Smooth muscle cell of the brain vasculature (primary cell): ENCODE measurements around the gene FRMD4A.
"Not testable (repeated sequence)": the region's sequence is repeated elsewhere in the genome, so short reads cannot be mapped to it uniquely, and the experiment has no call there.

ENCODE experiments used
- DNase-seq: peaks from one replicate; pipeline ENCODE4 v3.0.0-alpha.2; 2012; ENCODE audit warnings: low read depth, low spot score

Gene FRMD4A

DNA sequence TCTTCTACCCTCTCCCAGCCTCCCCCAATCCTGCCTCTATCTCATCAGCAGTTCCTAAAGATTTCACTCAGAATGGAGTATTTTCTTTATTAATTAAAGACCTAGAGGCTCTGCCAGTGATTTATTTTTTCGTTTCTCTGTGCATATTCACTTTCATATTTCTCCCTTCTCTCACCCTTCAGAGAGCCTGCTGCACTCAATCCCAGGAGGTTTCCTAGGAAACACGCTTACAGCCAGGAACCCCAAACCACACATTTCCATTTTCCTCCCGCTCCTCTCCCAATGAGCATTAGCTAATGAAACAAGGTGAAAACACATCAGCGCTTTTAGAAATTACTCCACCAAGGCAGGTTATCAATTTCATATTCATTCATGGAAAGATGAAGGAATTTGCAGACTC, 180.2 kb downstream of the FRMD4A start:
- no peak for DNase-seq

DNA sequence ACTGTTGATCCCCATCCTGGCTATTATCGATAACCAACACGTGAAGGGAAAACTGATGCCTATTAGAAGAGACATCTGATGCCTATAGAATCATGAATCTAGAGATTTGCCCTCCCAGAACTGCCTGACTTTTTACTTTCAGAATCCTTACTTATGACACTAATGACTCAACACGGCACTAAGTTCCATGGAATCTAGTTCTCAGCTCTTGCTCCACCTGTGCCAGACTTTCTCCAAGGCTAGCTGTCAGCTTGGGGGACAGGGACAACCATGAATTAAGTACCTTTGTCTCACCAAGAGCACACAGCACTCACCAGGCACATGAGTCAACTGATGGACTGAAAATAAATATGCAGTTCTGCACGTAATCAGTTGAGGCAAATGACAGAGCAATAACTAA, 184.2 kb downstream of the FRMD4A start:
- no peak for DNase-seq

DNA sequence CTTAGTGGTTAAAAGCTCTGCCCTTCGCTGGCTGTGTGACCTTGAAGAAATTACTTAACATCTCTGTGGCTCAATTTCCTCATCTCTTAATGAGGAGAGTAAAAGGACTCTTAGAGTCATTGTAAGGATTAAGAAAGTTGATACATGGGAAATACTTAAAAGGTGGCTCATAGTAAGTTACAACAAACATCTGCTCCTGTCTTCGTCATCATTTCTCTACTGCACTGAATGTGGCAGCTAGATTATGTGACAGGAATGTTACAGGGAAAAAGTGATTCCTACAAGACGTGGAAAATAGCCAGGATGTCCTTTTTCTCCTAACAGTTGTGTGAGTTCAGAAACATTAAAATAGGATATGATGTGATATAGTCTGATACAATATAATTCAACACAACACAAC, 184.7 kb downstream of the FRMD4A start:
- no peak for DNase-seq

DNA sequence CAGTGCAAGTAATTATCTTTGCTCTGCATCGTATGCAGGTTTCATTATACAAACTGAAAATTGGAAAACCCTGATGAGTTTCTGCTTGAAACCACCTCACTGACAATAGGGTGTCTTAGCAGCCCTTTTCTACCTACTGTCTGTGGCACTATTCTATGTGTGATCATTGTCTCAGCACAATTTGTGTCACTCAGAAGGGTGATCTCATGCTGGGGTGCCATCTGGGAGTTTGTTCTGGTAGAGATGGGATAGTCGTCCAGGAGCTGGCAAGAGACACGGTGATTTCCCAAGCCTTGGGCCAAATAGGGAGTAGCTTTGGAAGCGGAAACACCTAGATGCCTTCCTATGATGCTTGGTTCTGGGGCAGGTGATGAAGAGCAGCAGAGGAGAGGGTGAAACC, 186.3 kb downstream of the FRMD4A start:
- no peak for DNase-seq

DNA sequence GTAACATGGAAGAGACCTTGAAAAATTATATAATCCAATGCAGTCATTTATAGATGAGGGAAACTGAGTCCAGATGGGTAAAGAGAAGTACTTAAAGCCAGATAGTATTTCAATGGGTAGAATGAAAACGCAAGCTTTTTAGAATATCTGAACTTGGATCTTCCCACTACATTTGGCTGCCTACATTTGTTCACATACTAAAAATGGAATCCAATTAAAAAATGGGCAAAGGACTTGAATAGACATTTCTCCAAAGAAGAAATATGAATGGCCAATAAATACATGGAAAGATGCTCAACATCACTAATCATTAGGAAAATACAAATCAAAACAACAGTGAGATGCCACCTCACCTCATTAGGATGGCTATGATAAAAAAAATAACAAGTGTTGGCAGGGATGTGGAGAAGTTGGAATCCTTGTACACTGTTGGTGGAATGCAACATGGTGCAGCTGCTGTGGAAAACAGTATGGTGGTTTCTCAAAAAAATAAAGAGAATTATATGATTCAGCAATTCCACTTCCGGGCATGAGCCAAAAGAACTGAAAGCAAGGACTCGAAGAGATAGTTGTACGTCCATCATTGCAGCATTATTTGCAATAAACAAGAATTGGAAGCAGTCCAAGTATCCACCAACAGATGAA, 188.0 kb downstream of the FRMD4A start:
- no peak for DNase-seq

DNA sequence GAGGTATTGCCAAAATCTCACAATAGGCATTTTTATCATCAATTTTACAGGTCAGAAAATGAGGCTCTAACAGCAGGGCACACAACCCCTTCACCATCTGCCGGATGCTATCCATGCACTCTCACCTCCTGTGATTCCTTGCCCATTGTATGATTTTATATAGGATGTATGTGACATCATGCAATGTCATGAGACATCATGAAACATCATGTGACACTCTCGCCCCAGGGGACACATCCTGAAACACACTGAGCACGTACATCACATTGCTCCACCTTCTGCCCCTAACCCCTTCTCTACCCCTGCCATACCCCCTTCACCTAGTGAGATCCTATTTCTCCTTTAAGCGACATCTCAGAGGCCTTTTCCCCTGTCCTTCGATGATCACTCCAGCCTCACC, 189.4 kb downstream of the FRMD4A start:
- DNase-seq = no peak

DNA sequence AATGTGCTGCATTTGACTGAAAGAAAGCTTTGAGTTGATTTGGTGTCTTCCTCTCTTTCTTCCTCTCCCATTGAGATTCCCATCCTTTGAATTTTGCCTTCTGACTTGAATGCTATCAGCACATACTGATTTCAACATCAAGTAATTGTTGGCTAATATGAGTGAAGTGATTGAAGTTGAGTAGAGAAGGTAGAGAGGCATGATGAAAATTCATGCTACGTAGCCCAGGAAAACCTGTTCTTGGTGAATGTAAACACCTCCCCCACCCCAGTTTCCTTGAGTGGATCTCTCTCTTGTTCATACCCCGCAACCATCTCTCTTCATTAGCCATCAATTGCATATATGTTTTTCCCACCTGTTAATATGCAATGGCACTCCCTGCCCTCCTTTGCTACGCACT, 193.3 kb downstream of the FRMD4A start:
- DNase-seq = no peak

DNA sequence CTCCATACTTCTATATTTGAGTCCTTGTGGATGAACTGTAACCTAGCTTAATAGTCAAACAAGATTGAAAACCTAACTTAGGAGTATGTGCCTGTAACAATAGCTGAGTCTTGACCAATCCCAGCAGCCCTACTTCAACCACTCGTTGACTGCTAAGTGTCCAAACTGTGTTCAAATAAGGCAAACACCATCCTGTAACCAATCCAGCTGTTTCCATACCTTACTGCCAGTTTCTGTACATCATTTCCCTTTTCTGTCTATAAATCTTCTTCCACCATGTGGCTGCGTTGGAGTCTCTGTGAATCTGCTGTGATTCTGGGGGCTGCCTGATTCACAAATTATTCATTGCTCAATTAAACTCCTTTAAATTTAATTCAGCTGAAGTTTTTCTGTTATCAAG, 195.5 kb downstream of the FRMD4A start:
- DNase-seq = not testable (repeated sequence)

DNA sequence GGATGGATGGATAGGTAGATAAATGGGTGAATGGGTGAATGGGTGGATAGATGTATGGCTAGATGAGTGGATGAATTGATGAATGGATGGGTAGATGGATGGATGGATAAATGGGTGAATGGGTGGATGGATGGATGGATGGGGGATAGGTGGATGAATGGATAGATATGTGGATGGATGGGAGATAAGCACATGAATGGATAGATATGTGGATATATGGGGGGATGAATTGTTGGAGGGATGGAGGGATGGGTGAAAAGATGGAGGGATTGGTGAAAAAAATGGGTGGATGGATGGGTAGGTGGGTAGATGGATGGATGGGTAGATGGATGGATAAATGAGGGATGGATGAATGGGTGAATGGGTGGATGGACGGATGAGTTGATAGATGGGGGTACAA, 196.4 kb downstream of the FRMD4A start:
- DNase-seq = no peak

DNA sequence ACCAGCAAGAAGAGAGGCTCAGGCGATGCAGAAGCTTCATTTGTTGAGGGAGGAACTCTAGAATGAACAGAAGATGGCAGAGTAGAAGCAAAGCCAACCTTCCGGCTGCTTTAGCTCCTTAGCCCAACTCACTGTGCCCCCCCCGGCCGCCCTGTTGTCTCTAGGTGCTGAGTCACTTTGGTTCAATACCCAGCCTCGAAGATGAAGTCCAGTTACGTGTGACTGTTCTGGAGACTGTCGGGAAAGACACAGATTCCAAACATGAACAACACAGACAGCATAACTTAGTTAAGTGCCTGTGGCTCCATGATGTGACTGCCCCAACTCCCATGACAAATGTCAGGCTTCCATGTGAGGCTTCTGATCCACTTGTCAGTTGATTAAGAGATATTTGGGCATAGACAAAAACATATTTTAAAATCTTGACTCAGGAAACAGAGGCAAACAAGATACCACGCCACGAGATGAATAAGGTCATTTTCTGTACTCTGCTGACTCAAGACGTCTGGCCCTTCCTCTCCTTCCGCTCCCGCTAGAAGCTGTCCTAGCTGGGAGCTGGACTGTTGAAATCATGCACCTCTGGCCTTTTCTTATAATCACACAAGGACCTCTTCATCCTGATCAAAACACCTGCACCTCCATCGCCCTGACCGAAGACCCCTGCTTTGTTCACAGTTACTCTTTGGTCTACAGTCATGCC, 199.3 kb downstream of the FRMD4A start:
- DNase-seq = no peak

DNA sequence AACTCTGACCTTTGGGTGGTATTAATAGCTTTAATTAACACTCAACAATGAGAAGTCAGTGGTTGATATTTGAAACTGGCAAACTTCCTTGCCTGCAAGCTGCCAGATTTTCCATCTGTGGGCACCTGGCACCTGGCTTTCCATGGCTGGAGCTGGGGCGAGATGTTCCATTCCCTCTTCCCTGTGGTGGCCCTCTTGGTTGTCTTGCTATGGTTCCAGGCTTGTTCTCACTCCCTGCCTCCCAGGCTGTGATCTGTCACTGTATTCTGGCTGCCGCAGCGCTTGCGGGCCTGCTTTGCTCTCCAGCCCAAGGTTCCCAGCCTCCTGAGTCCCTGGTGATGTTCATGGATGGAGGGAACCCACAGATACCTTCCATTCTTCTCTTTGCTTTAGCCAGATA, 201.0 kb downstream of the FRMD4A start:
- DNase-seq = no peak

DNA sequence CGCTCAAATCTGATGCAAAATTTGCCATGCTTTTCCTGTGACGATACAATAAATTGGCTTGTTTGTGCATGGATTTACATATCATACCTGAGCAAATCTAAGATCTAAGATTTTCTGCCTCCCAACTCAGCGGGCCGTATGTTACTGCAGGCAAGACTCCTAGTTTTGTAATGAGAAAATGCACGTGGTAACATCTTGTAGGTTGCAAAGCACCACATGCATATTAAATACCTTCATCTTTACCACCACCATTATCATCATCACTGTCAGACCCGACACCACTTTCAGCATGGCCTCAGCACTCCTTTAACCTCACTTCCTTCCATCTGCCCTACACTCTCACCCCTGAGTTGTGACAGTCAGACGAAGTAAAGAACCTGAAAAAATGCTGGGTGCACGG, 202.2 kb downstream of the FRMD4A start:
- no peak for DNase-seq

DNA sequence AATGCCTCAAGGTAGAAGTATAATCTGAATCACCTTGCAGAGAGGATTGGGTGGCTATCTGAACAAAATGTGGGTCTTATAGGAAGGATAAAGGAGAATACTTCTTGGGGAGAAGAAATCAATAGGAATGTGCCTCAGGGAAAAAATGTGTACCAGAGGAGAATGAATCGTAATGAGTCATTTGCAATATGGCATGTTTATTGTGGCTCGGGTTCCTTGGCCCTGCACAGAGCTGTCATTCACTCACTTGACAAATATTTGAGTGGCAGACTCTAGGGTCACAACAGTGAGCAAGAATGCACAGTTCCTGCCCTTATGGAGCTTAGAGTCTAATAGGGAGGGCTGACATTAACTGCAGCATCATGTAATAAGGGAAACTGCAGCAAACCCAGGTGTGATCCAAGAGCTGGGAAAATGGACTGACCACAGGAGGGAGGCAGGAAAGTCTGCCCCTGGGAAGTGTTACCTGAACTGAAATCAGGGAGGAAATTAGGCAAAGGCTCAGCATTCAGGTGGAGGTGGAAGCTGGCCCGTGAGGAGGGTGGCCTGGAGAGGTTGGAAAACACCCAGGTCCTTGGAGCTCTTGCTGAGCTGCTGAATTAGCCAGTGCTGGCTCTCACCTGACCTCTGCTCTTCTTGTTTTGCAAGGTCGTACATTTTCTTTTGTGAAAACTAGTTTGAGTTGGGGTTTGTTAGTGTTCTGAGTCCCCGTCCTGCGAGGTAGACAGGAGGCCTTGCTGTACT, 203.9 kb downstream of the FRMD4A start:
- no peak for DNase-seq

DNA sequence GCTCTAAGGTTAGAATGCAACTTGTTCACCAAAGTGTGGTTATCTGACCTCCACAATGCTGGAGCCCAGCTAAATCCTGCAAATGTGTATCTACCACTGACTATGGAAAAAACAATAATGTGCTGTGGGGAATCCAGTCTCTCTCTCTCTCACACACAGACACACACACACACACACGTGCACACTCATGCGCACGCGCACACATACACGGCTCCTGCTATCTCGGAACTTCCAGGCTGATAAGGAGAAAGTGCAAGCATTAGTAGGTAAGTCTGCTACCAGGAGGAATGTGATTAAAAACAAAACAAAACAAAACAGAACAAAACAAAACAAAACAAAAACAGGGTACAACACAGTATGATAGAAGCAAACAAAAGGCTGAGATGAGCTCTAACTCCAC, 205.2 kb downstream of the FRMD4A start:
- DNase-seq = no peak

DNA sequence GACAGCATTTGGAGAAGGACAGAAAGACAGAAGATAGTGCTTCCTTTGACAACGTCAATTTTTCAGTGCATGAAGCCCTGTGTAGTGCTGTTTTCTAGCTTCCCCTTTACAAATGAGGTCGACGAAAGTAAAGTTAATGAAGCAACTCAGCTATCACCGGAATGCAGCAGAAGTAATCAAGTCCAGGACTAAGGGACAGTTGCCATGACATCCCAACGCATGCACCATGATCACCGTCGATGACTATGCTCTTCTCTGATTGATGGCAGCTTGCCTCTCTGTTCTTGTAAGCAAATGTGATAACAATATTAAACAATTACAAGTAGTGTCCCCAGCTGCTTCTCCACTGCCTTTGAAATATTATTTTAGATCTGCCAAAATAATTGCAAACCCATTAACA, 205.8 kb downstream of the FRMD4A start:
- no peak for DNase-seq

DNA sequence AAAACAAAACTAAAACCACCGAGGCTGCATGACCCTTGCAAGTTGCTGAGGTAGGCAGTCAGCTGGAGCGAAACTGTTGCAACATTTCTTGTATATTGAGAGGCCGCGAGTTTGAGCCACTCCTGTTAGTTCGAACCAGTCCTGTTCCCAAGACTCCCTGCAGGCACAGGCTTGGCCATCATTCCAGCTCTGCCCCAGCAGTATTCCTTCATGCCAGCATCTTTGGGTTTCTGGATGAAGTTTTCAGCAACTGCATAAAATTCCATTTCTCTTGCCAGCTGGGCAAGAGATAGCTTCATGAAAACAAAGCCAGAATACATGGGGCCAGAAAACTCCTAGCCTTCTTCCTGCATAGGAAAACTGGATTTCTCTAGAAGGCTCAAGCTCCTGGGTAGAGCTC, 207.6 kb downstream of the FRMD4A start:
- no peak for DNase-seq

DNA sequence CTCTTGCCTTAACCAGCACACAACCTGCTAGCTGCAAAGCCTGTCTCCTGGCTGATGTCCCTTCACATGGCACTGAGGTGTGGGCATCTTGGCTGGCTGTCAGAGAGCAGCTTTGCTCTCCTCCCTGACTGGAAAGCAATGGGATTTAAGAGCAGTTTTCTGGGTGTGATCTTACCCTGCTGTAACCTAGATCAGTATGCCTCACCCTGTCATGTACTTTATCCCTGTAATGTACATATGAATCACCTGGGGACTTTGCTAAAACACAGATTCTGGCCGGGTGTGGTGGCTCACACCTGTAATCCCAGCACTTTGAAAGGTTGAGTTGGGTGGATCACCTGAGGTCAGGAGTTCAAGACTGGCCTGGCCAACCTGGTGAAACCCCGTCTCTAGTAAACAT, 209.9 kb downstream of the FRMD4A start:
- no peak for DNase-seq

DNA sequence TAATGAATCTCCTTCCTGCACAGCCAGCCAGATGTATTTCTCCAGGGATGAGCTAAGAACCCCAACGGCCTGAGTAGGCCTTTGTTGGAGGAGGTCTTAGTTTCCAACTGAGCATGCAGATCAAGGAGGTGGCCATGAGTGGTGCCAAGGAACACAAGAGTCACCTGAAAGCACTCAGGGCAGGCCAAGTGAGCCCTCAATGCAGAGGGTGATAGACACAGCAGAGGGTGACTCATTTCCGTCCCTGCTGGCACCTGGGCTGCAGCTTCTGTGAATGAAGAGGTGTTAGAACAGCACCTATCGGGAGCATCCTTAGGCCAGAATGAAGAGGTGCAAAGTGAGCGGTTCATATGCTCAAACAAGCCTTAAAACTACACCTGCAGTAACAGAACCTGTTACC, 211.8 kb downstream of the FRMD4A start:
- no peak for DNase-seq

DNA sequence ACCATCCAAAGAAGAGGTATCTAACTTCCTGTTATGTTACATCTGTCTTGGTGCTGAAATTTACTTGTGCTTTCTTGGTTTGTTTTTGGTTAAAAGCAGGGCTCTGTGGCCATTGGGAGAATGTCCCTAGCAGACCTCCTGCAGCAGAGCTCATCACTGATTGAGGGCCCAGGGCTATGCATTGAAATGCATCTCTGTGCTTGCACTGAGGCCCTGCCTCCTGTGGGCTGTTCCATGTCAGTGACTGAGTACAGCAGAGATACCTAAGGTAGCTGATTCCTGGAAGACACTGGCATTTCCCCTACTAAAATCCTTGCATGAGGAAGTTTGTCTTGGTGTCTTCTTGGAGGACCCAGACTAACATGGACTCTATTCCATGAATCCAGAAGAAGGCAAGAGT, 213.9 kb downstream of the FRMD4A start:
- no peak for DNase-seq

DNA sequence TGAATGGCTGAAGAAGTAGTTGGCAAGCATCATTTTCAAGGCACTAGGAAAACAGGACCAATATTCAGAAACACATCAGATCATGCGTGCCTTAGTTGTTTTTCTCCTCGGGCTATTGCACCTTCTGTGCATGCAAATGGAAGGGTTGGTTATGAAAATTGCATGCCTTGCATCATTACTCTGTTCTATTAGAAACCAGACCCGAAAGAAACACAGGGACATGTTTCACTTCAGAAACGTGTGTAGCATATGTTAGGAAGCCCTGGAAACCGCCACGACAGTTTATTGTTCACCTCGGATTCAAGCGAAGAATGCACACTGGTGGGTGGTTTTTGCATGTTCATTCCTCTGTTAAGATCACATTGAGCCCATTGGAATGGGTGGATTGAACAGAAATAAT, 214.7 kb downstream of the FRMD4A start:
- no peak for DNase-seq

DNA sequence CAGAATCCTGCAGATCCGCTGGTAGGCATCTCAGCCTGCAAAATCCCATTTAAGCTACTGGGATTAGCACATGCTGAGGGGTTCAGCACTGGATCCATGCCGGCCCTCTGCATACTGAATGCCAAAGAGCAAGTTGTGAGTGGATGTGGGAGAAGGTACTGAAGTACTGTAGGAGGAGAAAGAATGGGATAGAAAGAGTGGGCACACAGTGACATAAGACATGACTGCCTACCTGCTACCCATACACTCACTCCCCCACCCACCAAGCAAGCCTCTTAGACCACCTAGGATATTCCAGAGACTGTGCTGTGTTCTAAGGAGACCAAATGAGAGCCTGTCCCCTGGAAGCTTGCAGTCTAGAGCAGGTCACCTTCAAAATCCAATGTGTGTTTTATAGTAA, 215.9 kb downstream of the FRMD4A start:
- no peak for DNase-seq

DNA sequence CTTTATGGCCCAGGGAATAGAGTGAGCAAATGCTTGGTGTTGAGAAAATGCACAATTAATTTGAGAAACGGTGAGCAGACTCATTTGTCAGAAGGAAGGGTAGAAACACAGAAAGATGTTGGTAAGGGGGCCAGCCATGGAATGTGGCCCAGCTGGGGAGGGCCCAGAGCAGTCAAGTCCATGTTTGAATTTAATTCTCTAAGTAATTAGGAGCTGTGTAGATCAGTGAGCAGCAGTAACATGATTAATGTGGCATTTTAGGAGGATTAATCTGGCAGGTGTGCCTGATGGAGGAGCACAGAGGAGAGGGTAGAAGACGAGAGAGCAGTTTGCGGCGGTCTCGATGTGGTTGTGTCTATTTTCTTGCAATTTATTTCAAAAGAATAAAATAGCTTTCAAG, 218.7 kb downstream of the FRMD4A start:
- no peak for DNase-seq

DNA sequence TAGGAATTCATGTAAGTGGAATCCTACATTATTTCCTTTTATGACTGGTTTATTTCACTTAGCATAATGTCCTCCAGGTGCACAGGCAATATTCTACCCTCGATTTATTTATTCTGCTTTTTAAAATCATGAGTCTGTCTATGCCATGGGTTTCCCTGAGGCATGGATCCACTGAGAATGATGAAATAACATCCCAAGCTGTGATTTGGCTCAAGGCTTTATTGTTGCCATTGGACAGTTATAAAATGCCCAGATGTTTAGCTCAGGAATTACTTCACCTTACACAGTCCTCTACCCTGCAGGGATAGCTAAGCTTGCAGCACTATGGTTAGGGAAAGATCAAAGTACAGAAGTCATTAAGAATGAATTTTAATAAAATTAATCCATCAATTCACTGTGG, 219.5 kb downstream of the FRMD4A start:
- DNase-seq = no peak
